Stimulated activated CD8-positive, alpha-beta memory T cell treated with anti-CD3 and anti-CD28 coated beads, Interleukin-15, amount 100 ng/mL, for 4 hours (primary cell): ENCODE results near the gene ARHGEF33.

Experiments used
- DNase-seq, 2 donors: peaks; one replicate each; pipeline ENCODE4 v3.0.0-alpha.2; 2020; ENCODE audit warnings: low read depth in 2 of 2

The ARHGEF33 gene

GRCh38 chr2:39015424-39015823 lies 125.7 kb downstream of the ARHGEF33 start:
- no peak for DNase-seq

DNA sequence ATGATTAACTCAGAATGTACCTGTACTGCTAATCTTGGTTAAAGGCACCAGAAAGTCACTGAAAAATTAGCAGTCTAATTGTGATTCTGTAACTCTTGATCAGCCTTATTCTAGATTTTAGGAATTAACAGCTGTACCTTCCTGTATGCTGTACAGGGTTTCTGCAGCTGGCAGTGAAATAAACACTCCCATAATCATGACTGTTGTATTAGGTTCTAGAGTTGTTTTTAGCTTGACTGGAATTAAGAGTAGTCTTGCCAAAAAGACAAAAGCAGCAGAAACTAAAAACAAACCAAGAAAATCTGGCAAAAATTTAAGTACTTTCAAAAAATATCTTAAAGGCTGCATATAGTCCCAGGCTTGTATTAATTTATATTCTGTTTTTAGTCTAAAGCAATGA lies 127.7 kb downstream of the ARHGEF33 start:
- no peak for DNase-seq

DNA sequence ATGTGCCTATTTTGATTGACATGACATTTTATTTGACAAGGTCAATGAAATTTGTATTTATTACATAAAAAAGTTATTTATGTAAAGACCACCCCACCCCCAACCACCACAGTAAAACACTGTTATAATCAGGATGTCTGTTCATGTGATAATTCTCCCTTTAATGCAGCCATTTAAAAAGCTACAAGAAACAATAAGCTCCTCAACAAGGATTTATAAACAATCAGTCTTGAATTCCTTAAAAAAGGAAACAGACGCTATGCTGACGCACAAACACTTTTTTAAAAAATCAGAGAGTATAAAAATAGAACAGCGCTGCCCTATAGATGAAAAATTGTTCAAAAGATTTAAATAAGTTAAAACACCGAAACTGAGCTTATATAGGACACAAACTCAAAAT lies 129.0 kb downstream of the ARHGEF33 start:
- no peak for DNase-seq

GRCh38 chr2:39020383-39020782 lies 130.7 kb downstream of the ARHGEF33 start:
- no peak for DNase-seq

GRCh38 chr2:39022642-39023235 lies 133.1 kb downstream of the ARHGEF33 start:
- no peak for DNase-seq

- DNase-seq = no peak
Observed at GRCh38 chr2:39023649-39024048, 134.0 kb downstream of the ARHGEF33 start.

GRCh38 chr2:39024833-39025232 lies 135.2 kb downstream of the ARHGEF33 start:
- DNase-seq = no peak
